Neural cell (in vitro differentiated cells): ENCODE results near the gene LPP. TPM values are rescaled to one million over a fixed set of nuclear protein-coding genes. Genes with fewer than 3 reads are reported as not detected.

Source experiments
- H2AFZ ChIP-seq: fragments of 200-600, 300-800 bp; sonication (generic), shearing (Covaris generic); 2 replicates; pipeline ENCODE4 v1.6.0; 2014; ENCODE audit warnings: low read depth, mild to moderate bottlenecking, antibody characterized with exemption, low read length, moderate library complexity
- H3F3A ChIP-seq: fragments of 200-600 bp; shearing (Covaris generic); 2 replicates; pipeline ENCODE4 v1.6.1; 2016; ENCODE audit warnings: mild to moderate bottlenecking, moderate library complexity, mixed read lengths, antibody characterized with exemption, low read length; ENCODE audit not compliant: insufficient read depth, poor library complexity, severe bottlenecking
- H3K27ac ChIP-seq: fragments of 200-600, 300-800 bp; sonication (generic), shearing (Covaris generic); 2 replicates; pipeline ENCODE4 v1.5.1; 2014; ENCODE audit warnings: mild to moderate bottlenecking, low read length, moderate library complexity
- H3K27me3 ChIP-seq: fragments of 300-800, 200-600 bp; sonication (generic), shearing (Covaris generic); 2 replicates; pipeline ENCODE4 v1.6.0; 2014; ENCODE audit warnings: mild to moderate bottlenecking, low read depth, low read length, moderate library complexity; ENCODE audit not compliant: insufficient read depth
- H3K36me3 ChIP-seq: fragments of 300-800, 200-600 bp; sonication (generic), shearing (Covaris generic); 2 replicates; pipeline ENCODE4 v1.5.1; 2014; ENCODE audit warnings: mild to moderate bottlenecking, antibody characterized with exemption, low read length, moderate library complexity; ENCODE audit not compliant: insufficient read depth
- H3K4me2 ChIP-seq: fragments of 300-800, 200-600 bp; sonication (generic), shearing (Covaris generic); 2 replicates; pipeline ENCODE4 v1.6.0; 2014; ENCODE audit warnings: mild to moderate bottlenecking, low read length
- H3K4me3 ChIP-seq: fragments of 300-800, 200-600 bp; sonication (generic), shearing (Covaris generic); 2 replicates; pipeline ENCODE4 v1.5.1; 2014; ENCODE audit warnings: mild to moderate bottlenecking, low read length, moderate library complexity
- H3K79me2 ChIP-seq: fragments of 200-600 bp; shearing (Covaris generic); replicated peaks from 2 replicates; pipeline ENCODE4 v1.6.0; 2014; ENCODE audit warnings: mild to moderate bottlenecking, low read length, moderate library complexity; ENCODE audit not compliant: insufficient read depth
- H3K9ac ChIP-seq: fragments of 300-800, 200-600 bp; sonication (generic), shearing (Covaris generic); 2 replicates; pipeline ENCODE4 v1.6.1; 2016; ENCODE audit warnings: mild to moderate bottlenecking, low read length, mixed read lengths
- H3K9me2 ChIP-seq: fragments of 200-600 bp; shearing (Covaris generic); 2 replicates; pipeline ENCODE4 v1.6.1; 2016; ENCODE audit warnings: mild to moderate bottlenecking, low read length, mixed read lengths; ENCODE audit not compliant: insufficient read depth
- H3K9me3 ChIP-seq: fragments of 200-600, 300-800 bp; sonication (generic), shearing (Covaris generic); 2 replicates; pipeline ENCODE4 v1.6.1; 2016; ENCODE audit warnings: mild to moderate bottlenecking, mixed run types, low read length, moderate library complexity, mixed read lengths
- H4K20me1 ChIP-seq: fragments of 200-600 bp; shearing (Covaris generic); 2 replicates; pipeline ENCODE4 v1.6.1; 2016; ENCODE audit warnings: mild to moderate bottlenecking, mixed run types; ENCODE audit not compliant: insufficient read depth
- CTCF ChIP-seq: fragments of 450-650 bp; IDR thresholded peaks from 2 replicates; pipeline ENCODE4 v1.5.1; 2014; ENCODE audit warnings: antibody characterized with exemption, mild to moderate bottlenecking, moderate library complexity; ENCODE audit not compliant: poor library complexity, severe bottlenecking
- EP300 ChIP-seq: fragments of 450-650 bp; conservative IDR thresholded peaks from 2 replicates; pipeline ENCODE4 v1.6.1; 2014; ENCODE audit warnings: antibody characterized with exemption, mild to moderate bottlenecking, moderate library complexity; ENCODE audit not compliant: poor library complexity, severe bottlenecking
- EZH2 ChIP-seq: fragments of 200-600, 300-800 bp; shearing (Covaris generic), sonication (generic); IDR thresholded peaks from 2 replicates; pipeline ENCODE4 v1.6.1; 2014; ENCODE audit warnings: antibody characterized with exemption, low read length, borderline replicate concordance, mild to moderate bottlenecking; ENCODE audit not compliant: insufficient read depth, poor library complexity, severe bottlenecking
- MXI1 ChIP-seq: fragments of 450-650 bp; conservative IDR thresholded peaks from 2 replicates; pipeline ENCODE4 v1.6.1; 2014; ENCODE audit warnings: antibody characterized with exemption, mild to moderate bottlenecking; ENCODE audit not compliant: poor library complexity, severe bottlenecking
- POLR2AphosphoS5 ChIP-seq: IDR thresholded peaks from 2 replicates; pipeline ENCODE4 v1.6.1; 2012
- RAD21 ChIP-seq: fragments of 450-650 bp; conservative IDR thresholded peaks from 2 replicates; pipeline ENCODE4 v1.6.1; 2014; ENCODE audit warnings: antibody characterized with exemption, mild to moderate bottlenecking, moderate library complexity
- REST ChIP-seq: IDR thresholded peaks from 2 replicates; pipeline ENCODE4 v1.6.1; 2012; ENCODE audit warnings: borderline replicate concordance
- SMC3 ChIP-seq: fragments of 450-650 bp; conservative IDR thresholded peaks from 2 replicates; pipeline ENCODE4 v1.6.1; 2014; ENCODE audit warnings: antibody characterized with exemption, mild to moderate bottlenecking, moderate library complexity; ENCODE audit not compliant: poor library complexity
- TAF1 ChIP-seq: IDR thresholded peaks from 2 replicates; pipeline ENCODE4 v1.6.1; 2012; ENCODE audit warnings: low read depth
- polyA plus RNA-seq: library from polyadenylated mRNA; depleted of rRNA; stranded (reverse); fragments of >200 nt; gene quantifications from 2 replicates; pipeline ENCODE4 v1.2.3, GENCODE V29; 2014

LPP gene
- polyA plus RNA-seq, 1 donor from 2014 or later = 3.0 TPM

- H3K4me3 ChIP-seq = no peak overlapping the region
- no peaks in the 10 kb centered on the region for H4K20me1 ChIP-seq
- H3K9me2 ChIP-seq = no peaks in the 10 kb centered on the region
- H3K27ac ChIP-seq = no peak overlapping the region
- no peaks in the 10 kb centered on the region for H3K27me3 ChIP-seq
- H3K9me3 ChIP-seq = peaks cover 3% of the 10 kb centered on the region
- no peak overlapping the region for H3K9ac ChIP-seq
- no peak overlapping the region for H2AFZ ChIP-seq
- H3K79me2 ChIP-seq = no peaks in the 10 kb centered on the region
- no peak overlapping the region for H3K4me2 ChIP-seq
- no peaks in the 10 kb centered on the region for H3F3A ChIP-seq
- H3K36me3 ChIP-seq = no peaks in the 10 kb centered on the region
- TF ChIP-seq SMC3 (no peak), MXI1 (no peak), EP300 (no peak), EZH2 (no peak), POLR2AphosphoS5 (no peak), CTCF (no peak), RAD21 (no peak), TAF1 (no peak), REST (no peak)
Observed at GRCh38 chr3:188383748-188384147, 229.8 kb downstream of the LPP start.

- no peak overlapping the region for H3K4me3 ChIP-seq
- H3K36me3 ChIP-seq = no peaks in the 10 kb centered on the region
- no peaks in the 10 kb centered on the region for H3F3A ChIP-seq
- H3K27me3 ChIP-seq = no peaks in the 10 kb centered on the region
- H3K9me2 ChIP-seq = no peaks in the 10 kb centered on the region
- H4K20me1 ChIP-seq = no peaks in the 10 kb centered on the region
- TF ChIP-seq SMC3 (no peak), CTCF (no peak), EP300 (no peak), RAD21 (no peak), REST (no peak), EZH2 (no peak), MXI1 (no peak), TAF1 (no peak), POLR2AphosphoS5 (no peak)
- no peak overlapping the region for H3K4me2 ChIP-seq
- no peak overlapping the region for H3K9ac ChIP-seq
- no peaks in the 10 kb centered on the region for H3K79me2 ChIP-seq
- H3K9me3 ChIP-seq = no peaks in the 10 kb centered on the region
- no peak overlapping the region for H3K27ac ChIP-seq
- H2AFZ ChIP-seq = no peak overlapping the region
Observed at GRCh38 chr3:188385295-188385694, 231.3 kb downstream of the LPP start.
